CD4-positive, alpha-beta T cell treated with Interleukin-15 for 1 hour (primary cell): ENCODE results near the gene DOK7.

Experiments used
- DNase-seq: peaks from one replicate; pipeline ENCODE4 v3.0.0-alpha.2; 2020

DOK7 gene

DNA sequence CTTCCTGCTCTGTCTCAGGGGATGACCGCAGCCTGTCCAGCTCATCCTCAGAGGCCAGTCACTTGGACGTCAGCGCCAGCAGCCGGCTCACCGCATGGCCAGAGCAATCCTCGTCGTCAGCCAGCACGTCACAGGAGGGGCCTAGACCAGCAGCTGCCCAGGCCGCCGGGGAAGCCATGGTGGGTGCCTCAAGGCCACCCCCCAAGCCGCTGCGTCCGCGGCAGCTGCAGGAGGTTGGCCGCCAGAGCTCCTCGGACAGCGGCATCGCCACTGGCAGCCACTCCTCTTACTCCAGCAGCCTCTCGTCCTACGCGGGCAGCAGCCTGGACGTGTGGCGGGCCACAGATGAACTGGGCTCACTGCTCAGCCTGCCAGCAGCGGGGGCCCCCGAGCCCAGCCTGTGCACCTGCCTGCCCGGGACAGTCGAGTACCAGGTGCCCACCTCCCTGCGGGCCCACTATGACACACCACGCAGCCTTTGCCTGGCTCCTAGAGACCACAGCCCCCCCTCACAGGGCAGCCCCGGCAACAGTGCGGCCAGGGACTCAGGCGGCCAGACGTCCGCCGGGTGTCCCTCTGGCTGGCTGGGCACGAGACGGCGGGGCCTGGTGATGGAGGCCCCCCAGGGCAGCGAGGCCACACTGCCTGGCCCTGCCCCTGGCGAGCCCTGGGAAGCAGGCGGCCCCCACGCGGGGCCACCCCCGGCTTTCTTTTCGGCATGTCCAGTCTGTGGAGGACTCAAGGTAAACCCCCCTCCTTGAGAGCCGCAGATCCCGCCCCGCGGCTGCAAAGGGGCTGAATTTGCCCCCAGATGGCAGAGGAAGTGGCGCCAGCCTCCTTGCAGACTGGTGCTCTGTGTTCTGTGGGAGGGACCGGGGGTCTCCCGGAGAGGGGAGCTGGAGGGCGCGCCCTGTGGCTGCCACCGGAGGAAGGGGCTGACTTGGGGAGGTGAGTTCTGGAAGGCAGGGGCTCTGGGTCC, 29.9 kb downstream of the DOK7 start:
- DNase-seq = no peak

DNA sequence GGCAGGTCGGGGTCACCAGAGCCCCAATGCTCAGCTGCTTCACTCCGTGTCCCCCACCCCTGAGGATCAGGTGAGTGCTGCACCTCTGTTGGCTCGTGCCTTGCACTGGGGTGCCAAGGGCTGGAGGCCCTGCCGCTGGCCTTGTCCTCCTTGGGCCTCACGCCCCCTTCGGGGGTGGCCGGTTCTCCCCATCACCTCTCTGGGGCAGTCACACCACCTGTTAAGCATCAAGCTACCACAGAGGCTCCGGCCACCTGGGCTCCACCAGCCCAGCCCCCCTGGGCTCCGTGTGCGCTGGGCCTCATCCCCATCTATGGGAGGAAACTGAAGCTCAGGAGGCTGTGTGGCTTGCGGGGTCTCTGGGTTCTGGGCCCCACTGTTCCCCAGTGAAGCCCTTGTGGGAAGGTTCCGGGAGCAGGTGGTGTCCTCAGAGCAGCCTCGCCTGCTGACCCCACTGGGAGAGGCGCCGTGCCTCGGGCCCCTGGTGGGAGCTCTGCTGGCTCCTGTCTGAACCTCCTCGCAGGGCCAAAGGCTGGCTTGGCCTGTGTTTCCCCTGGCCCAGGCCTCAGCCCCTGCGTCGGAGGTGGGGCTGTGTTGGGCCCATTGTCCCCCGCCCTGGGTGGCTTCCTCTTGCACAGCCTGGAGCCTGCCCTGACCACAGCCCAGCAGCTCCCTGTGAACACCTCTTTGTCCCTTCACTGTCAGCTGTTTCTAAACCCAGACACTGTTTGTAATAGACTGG, 30.8 kb downstream of the DOK7 start:
- no peak for DNase-seq

DNA sequence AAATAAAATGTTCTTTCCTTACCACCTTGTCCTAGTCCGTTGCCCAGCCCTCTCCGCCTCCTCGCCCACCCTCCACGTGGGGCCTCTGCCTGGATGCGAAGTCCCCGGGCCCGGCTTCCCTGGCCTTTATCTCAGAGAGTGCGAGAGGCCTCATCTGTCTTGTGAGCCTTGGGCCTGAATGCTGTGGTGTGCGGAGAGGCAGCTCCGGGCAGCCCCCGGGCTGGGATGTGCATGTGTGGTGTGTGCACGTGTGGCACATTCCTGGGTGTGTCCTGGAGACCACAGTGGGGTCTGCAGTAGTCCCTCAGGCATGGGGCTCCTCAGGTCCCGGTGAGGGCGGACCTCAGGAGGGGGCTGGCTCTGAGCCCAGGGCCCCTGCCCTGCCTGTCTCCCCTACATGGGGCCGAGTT, 31.4 kb downstream of the DOK7 start:
- no peak for DNase-seq

DNA sequence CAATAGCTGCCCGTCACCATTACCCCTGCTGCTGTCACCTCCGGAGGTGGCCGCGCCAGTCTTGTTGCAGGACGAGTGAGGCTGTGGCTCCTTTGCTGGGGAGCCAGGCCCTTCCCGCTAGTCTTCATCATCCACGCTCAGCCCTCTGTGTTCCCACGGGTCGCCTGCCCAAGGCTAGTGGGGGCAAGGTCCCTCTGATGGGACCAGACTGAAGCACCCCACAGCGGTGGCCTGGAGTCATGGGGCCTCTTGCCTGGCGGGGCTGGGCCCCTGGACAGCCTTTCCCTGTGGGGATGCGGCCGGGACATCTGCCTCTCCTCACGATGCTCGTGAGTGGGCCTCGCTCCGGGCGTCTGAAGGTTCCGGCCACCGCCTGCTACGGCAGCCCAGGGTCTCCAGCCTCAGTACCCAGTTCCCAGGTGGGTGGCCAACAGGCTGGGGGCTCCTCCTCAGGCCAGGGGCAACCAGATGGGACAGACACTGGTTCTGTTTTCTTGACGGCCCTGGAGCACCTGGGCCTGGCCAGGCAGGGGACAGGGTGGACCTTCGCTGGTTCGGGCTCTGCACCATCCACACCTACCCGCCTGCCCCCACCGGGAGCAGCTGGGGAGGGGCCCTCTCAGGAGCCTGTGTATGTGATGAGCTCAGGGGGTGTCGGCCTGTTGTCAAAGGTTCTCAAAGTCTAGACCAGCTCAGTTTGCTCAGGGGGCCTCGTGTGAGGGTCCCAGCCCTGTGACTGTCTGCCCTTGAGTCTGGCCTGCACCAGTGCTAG, 32.3 kb downstream of the DOK7 start:
- no peak for DNase-seq

DNA sequence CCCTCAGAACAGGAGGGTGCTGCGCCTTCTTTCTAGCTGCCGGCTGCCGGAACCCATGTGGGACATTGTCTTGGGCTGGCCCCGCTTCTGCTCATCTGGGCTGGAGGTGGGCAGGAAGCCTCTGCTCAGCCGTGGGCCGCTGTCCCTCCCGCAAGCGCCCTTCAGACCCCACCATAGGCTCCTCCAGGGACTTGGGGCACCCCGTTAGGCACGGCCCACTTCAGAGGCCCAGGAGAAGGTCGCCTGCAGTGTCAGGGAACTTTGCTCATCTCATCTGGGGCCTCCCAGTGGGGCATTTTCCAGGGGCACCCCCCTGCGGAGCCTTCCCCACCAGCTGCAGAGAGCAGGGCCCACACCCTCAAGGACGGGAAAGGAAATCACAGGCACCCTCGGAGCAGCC, 32.9 kb downstream of the DOK7 start:
- DNase-seq = no peak

DNA sequence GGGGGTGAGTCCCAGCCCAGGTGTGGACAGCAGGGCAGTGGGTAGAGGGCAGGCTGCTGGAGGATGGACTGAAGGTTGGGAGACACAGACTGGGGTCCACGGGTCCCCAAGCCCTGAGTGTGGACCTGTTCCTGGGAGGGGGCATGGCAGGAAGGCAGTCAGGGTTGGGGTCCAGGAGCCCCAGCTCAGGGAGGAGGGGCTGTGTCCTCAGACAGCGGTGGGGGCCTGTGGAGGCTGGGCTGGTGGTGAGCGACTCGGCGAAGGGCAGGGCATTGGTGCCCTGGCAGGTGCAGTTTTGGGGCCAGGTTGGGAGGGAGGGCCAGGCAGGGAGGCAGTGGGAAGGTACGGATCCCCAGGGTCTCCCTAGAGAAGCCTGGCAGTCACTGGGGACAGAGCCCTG, 34.0 kb downstream of the DOK7 start:
- no peak for DNase-seq

DNA sequence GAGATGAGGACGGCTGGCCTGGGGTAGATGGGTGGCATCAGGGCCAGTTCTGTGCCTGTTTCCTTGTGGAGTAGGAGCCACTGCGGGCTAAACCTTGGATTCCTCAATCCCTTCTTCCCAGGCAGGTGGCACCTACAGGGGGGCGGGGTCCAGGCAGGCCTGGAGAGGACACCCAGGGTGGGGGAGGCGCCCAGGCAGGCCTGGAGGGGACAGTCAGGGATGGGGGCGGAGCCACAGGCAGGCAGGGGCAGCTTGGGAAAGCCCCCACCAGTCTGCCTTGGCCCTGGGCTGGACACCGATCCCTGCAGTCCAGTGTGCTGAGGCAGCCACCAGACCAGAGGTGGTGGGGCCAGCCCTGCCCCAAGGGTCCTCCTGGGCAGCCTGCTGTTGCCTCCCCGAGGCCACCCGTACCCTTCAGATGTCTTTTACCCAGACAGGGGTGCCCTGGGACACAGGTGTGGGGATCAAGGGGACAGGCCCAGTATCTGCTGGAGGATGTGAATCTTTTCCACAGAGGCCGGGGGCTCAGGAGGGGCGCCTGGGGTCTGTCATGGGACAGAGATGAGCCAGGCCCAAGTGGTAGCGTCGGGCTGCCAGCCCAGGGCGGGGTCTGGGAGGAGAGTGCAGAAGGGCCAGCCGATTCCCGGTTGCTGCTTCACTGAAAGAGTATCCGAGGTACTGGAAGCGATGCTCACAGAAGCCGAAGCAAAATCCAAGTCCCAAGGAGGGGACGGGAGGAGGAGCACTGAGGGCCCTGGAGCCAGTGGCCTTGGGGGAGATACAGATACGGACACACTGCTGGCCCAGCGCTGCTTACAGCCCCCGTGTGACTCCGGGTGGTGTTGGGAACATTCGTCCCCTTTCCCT, 34.6 kb downstream of the DOK7 start:
- no peak for DNase-seq

DNA sequence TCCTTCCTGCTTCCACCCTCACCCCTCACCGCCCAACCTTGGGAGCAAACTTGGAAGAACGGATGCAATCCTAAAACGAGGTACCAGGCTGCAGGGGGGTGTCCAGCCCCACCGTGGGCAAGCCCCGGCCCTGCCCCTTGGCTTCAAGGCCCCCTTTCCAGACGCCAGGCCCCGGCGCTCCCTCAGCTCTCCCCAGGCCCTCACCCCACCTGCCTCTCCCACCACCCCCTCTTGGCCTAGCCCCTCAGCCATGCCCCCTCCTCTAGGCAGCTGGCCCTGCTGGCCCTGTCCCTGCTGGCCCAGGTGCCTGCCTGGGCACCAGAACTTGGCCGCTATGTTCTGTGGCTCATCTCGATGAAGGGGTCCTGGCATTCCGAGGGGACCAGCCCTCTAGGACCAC, 35.3 kb downstream of the DOK7 start:
- DNase-seq = no peak

DNA sequence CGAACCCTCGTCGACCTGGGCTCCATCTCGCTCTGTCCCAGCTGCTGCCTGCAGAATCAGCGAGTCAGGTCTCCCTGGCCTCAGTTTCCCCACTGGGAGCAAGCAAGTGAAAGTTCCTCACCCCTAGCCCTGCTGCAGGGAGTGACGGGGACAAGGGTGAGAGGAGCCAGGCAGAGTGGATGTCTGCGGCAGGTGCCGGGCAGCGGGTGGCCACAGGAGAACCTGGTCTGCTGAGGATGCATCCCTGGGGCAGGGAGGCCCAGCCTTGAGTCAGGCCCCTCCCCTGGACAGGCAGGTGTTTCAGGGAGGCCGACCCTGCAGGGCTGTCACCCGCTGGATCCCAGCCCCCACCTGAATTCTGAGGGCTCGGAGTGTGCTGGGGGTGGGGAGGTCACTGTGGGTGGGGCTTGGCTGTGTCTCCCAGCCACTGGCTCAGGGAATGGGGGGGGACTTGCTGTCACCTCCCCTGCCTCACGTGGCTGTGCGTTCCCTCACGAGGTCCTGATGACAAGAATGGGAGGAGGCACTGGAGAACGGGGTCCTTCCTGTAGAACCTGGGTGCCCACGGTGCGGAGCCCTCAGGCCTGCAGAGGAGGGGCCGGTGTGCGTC, 35.9 kb downstream of the DOK7 start:
- DNase-seq = no peak

DNA sequence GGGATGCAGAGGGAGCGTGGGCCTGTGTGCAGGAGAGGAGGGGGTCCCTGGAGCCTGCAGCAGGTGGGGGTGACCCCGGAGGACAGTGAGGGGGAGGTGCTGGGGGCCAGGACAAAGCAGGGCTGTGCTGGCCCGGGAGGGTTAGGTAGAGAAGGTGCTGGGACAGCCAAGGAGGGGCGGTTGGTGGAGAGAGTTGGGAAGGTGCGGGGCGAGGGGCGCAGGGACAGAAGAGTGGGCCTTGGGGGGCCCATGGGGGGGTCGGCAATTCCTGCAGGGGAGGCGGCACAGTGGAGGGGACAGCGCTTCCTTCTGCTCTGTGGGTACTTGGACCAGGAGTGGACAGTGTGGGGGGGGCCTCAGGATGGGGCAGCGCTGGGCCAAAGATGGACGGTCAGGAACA, 36.6 kb downstream of the DOK7 start:
- no peak for DNase-seq

DNA sequence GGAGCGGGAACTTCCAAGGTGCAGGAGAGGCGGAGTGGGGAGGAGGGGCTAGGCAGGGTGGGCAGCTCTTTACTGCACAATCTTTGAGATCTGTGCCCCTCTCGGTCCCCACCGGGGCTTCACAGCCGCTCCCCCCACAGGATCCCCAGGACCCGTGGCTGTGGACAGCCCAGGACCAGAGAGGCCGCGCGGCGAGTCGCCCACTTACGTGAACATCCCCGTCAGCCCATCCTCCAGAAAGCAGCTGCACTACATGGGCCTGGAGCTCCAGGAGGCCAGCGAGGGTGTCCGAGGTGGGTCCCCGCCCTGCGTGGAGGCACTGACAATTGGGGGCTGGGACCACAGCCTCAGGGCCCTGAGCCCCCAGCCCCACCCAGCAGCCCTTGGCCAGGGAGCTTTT, 37.0 kb downstream of the DOK7 start:
- no peak for DNase-seq

DNA sequence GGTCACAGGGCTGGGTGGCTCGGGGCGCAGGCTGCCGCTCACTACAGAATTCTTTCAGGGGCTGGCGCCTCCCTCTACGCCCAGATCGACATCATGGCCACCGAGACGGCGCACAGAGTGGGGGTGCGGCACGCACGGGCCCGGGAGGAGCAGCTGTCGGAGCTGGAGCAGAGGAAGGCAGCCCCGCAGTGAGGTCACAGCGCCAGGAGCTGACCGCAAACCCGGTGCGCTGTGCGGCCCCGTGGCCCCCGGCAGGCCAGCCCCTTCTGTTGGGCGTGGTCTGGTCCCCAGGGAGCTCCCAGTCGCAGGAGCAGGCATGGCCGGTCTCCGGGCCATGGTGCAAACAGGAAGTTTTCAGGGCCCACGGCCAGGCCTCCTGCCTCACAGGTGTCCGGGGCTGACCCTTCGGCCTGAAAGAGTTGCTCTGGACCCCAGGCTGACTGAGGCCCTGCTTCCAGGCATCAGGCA, 37.6 kb downstream of the DOK7 start:
- no peak for DNase-seq

DNA sequence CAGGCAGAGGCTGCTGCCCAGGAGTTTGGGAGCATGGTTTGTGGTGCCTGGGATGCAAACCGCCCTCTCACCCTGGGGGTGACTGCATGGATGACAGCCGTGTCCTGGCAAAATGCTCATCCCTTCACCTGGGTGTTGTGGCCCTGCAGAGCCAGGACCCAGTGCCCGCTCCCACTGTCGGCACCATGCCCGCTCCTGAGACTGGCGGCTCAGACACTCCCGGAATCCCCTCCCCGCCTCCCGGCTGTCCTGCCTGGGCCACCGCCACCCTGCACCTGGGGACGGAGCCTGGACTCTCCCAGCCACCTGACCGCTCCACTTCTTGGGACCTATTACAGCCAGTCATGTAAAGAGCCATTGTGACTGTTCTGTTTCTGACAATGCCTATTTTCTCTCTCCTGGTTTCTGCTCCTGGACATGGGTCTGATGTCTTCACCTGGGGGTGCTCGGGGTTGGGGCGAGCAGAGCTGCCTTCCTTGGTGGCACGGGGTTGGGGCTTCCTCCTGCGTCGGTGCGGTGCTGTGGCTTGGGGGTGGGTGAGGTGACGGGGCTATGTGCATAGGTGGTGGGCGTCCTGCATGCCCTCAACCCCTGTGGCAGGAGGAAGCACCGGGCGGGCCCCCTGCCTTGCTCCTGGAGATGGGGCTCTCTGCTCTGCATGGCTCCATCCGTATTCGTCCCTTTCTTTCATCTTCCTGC, 38.2 kb downstream of the DOK7 start:
- DNase-seq = no peak

DNA sequence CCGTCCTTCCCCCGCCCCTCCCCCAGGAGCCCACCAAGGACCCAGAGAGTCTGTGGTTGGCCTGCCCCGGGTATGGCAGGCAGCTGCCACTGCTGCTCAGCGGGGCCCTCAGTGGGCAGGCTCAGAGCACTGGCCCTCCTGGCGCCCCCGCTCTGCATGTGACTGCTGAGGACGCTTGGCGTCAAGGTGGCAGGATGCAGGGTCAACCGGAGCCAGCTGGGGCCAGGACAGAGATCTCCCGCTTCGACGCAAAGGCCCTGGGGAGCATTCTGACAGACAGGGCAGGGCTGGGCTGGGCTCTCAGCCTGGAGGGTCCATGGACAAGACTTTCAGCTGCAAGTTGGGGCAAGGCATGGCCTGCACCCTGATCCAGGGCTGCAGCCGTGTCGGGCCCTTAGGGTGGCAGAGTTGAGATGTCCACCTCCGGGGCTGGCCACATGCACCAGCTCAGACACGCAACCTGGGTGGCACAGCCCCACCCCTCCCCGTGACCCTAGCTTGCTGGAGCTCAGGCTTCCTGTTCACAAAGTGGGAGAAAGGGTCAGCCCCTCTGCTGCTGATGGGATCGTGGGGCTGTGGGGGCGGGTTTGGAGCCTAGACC, 38.8 kb downstream of the DOK7 start:
- no peak for DNase-seq

DNA sequence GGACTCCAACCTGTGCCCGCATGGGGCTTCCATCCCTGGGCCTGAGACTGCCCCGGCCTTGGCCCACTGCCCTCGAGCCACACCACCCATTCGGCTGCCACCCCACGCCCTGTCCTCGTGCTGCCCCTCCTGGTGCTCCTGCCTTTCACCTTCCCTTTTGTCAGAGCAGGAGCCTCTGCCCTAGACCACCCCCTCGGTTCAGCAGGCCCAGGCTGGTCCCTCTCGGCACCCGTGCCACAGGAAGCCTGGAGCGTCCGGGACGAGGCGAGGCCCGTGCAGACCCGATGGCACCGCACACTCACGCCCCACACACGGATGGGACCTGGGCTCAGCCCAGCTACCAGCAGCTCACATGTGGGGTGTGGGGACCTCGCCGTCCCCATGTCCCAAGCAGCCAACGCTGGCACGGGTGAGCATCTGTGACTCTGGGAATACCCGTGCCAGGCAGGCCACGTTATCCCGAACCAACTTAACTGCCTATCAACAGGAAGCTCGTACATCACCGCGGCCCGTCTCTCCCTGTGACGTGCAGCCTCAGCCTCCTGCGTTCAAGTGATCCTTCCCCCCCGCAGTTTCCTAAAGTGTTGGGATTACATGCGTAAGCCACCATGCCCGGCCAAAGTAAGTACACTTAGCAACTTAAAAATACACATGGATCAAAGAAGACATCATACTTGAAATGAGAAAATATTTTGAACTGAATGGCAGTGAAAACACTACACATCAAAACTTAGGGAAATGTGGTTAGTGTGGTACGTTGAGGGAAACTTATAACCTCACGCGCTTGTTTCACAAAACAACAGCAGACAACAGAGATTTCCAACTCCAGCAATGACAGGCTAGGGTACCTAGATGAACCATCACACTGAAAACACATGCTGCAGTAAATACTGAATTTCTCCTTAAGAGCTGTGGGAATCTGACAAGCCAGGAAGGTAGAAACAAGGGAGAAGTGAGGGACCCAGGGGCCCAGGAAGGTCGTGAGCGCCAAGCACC, 40.1 kb downstream of the DOK7 start:
- DNase-seq = no peak

DNA sequence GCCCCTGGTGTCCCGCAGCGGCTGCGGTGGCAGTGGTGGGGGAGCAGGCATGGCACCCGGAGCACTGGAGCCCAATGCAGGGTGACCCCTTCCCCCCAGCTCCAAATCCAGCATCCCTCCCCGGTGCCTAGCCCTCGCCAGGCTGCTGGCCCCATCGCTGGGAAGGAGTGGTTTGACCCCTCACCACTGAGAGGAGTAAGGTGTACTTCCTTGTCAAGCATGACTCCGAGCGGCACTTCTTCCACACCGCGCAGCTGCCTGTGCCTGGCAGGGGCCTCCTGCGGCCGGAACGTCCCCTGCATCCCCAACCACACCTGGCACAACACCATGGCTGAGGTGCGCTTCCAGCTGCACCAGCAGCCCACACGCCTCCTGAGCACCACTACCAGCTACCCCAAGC, 42.1 kb downstream of the DOK7 start:
- DNase-seq = no peak

DNA sequence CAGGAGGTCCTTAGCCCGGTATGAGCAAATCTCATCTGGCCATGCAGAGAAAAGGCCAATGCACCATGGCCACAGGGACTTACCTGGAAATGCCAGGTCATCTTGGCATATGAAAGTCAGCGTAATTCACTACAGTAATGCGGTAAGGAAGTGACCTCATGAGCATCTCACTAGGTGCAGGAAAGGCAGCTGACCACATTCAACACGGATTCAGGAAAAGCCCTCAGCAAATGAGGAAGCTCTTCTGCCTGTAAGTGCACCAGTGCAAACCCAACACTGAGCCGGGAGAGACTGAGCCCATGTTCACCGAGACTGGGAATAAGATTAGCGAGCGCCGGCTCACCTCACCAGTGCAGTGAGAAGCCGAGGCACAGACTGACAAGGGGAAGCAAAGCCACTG, 45.4 kb downstream of the DOK7 start:
- DNase-seq = no peak

DNA sequence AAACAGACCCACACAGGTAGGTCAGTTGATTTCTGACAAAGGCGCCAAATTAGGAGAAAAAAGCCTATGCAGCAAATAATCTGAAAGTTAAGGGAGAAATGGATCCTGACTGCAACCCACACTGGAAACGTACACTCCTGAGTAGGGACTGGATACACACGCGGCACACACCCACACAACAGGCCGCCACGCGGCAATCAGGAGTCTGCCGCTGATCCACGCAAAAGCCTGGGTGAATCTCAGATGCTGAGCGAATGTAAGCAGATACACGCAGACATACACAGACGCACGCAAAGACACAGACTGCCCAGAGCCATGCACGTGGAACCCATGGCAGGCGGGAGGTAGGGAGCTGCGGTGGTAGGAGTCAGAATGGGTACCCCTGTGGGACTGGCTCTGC, 47.4 kb downstream of the DOK7 start:
- no peak for DNase-seq

DNA sequence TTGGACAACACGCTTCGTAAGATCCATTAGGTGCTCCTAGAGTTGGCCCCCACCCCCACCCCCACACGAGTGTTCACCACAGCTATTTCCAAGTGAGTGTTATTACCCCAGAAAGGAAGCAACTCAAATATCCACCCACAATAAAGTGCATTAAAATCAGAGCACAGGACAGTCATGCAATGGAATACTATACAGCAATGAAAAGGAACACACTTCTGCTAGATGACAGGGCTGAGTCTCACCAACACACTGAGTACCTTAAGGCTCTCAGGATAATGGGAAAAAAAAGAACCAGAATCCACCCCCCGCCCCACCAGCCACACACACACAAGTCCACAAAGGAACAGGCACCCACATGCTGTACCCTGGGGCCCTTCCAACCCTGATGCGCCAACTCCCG, 48.1 kb downstream of the DOK7 start:
- DNase-seq = no peak
